Upper lobe of left lung (tissue), 6 donors: Measurements from ENCODE around the gene HGF. TPM values are rescaled to one million over a fixed set of nuclear protein-coding genes. Genes with fewer than 3 reads are reported as not detected.

ENCODE experiments used
- ATAC-seq, 2 donors: fragments of 200-7000 bp; cut with Tn5 transposase; one replicate each; pipeline ENCODE4 v1.9.1; 2022; ENCODE audit warnings: mild to moderate bottlenecking in 2 of 2, moderate library complexity in 2 of 2; ENCODE audit not compliant: low FRiP score in 2 of 2
- DNase-seq, 2 donors: peaks; one replicate each; pipeline ENCODE4 v3.0.0-alpha.2; 2019 to 2020
- H3K27ac ChIP-seq, 4 donors: fragments of 200-600 bp; sonication (generic); one replicate each; pipeline ENCODE4 v1.5.1; 2016 to 2019
- H3K27me3 ChIP-seq, 4 donors: fragments of 200-600 bp; sonication (generic); one replicate each; pipeline ENCODE4 v1.5.1; 2017 to 2019
- H3K36me3 ChIP-seq, 4 donors: fragments of 200-600 bp; sonication (generic); one replicate each; pipeline ENCODE4 v1.5.1; 2016 to 2019
- H3K4me1 ChIP-seq, 4 donors: fragments of 200-600 bp; sonication (generic); one replicate each; pipeline ENCODE4 v1.5.1; 2018 to 2019
- H3K4me3 ChIP-seq, 4 donors: fragments of 200-600 bp; sonication (generic); one replicate each; pipeline ENCODE4 v1.5.1; 2017 to 2019; ENCODE audit warnings: mild to moderate bottlenecking in 2 of 4, moderate library complexity in 1 of 4
- H3K9me3 ChIP-seq, 4 donors: fragments of 200-600 bp; sonication (generic); one replicate each; pipeline ENCODE4 v1.5.1; 2018 to 2019
- EP300 ChIP-seq, 4 donors: sonication (generic); formaldehyde crosslinking; IDR thresholded peaks; one replicate each; pipeline ENCODE4 v1.5.1; 2017; ENCODE audit warnings: antibody characterized with exemption in 4 of 4, control low read depth in 2 of 4
- POLR2A ChIP-seq, 4 donors: fragments of 450-650 bp; IDR thresholded peaks; one replicate each; pipeline ENCODE4 v1.5.1; 2016 to 2017; ENCODE audit warnings: antibody characterized with exemption in 4 of 4, mild to moderate bottlenecking in 2 of 4
- POLR2AphosphoS5 ChIP-seq, 2 donors: sonication (generic); formaldehyde crosslinking; IDR thresholded peaks; one replicate each; pipeline ENCODE4 v1.5.1; 2017; ENCODE audit warnings: antibody characterized with exemption in 2 of 2
- WGBS, 2 donors: methylation state at CpG; one replicate each; pipeline ENCODE4 v1.1.5; 2017 to 2018; 5-methylcytosine and 5-hydroxymethylcytosine counted together
- total RNA-seq, 6 donors: library from RNA; depleted of rRNA in 4 of 6; stranded (reverse); fragments of >200 nt in 4 of 6; gene quantifications; one replicate each; pipeline versions ENCODE4 v1.1.0 to v1.2.1, GENCODE V29; 2016 to 2021
- TF ChIP-seq, protein P1 (sequence below), 6 experiments: fragments of 450-650 bp in 4 of 6; fragments of 200-600 bp in 2 of 6; sonication (generic) in 2 of 6; IDR thresholded peaks; one replicate each; pipeline ENCODE4 v1.5.1; 2016 to 2019; ENCODE audit warnings: antibody characterized with exemption in 6 of 6
- donor health status: DM: no; HTN: no; CAD: no; lungs with moderate emphysema.
- donor health status: DM: no; HTN: yes; CAD: no; lungs with severe emphysema.

Gene HGF
- total RNA-seq, 6 donors from 2014 or later, result 8.2 to 23.1 (median 8.9) TPM

- Histone ChIP-seq H3K27me3 (no peaks in the 10 kb centered on the region), H3K9me3 (no peaks in the 10 kb centered on the region), H3K27ac (no peak overlapping the region), H3K36me3 (no peaks in the 10 kb centered on the region), H3K4me3 (no peak overlapping the region), H3K4me1 (peaks cover 5 to 12% (median 7%) of the 10 kb centered on the region in 4 donors)
- no peak for DNase-seq
- ATAC-seq, result no peak
- TF ChIP-seq EP300 (IDR thresholded peaks at IDR 0.05) (no peak), POLR2A (IDR thresholded peaks at IDR 0.05) (no peak), POLR2AphosphoS5 (IDR thresholded peaks at IDR 0.05) (no peak)
- TF ChIP-seq, protein P1, sequence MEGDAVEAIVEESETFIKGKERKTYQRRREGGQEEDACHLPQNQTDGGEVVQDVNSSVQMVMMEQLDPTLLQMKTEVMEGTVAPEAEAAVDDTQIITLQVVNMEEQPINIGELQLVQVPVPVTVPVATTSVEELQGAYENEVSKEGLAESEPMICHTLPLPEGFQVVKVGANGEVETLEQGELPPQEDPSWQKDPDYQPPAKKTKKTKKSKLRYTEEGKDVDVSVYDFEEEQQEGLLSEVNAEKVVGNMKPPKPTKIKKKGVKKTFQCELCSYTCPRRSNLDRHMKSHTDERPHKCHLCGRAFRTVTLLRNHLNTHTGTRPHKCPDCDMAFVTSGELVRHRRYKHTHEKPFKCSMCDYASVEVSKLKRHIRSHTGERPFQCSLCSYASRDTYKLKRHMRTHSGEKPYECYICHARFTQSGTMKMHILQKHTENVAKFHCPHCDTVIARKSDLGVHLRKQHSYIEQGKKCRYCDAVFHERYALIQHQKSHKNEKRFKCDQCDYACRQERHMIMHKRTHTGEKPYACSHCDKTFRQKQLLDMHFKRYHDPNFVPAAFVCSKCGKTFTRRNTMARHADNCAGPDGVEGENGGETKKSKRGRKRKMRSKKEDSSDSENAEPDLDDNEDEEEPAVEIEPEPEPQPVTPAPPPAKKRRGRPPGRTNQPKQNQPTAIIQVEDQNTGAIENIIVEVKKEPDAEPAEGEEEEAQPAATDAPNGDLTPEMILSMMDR (IDR thresholded peaks at IDR 0.05), result no peak
Measured at GRCh38 chr7:81783818-81784217, 14.0 kb upstream of the HGF start.

- H3K27me3 ChIP-seq, result no peaks in the 10 kb centered on the region
- no peaks in the 10 kb centered on the region for H3K36me3 ChIP-seq
- no peaks in the 10 kb centered on the region for H3K9me3 ChIP-seq
- H3K27ac ChIP-seq, result peak overlapping the region in 1 of 4 donors; percentile 30
- DNase-seq, result no peak
- TF ChIP-seq POLR2A (IDR thresholded peaks at IDR 0.05), result no peak
- TF ChIP-seq, protein P1 (IDR thresholded peaks at IDR 0.05), result no peak
- no peak for TF ChIP-seq EP300 (IDR thresholded peaks at IDR 0.05)
- TF ChIP-seq POLR2AphosphoS5 (IDR thresholded peaks at IDR 0.05), result no peak
- no peak for ATAC-seq
- H3K4me1 ChIP-seq, result peaks cover 5 to 12% (median 7%) of the 10 kb centered on the region in 4 donors
- 41 to 47% methylated on average over 2 of the region's 2 CpGs for WGBS, 2 donors
- H3K4me3 ChIP-seq, result no peak overlapping the region
Measured at GRCh38 chr7:81780914-81781693, 11.3 kb upstream of the HGF start.

DNA sequence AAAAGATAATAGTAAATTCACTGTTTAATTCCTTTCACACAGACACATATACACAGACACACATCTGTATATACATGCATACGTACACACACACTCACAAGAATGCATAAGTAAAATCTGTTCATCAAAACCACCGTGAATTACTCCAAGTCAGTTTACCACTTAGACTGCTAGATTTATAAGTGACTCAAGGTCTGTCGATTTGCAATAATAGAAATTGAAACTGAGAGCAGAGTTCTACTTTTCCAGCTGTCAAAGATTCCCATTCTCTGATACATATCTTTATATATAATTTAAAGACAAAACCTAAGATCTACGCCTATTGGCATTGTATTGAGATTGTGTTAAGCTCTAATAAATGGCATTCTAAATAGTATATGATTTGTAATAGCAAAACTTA lies 9.9 kb upstream of the HGF start:
- Histone ChIP-seq H3K4me1 (peaks cover 5 to 12% (median 7%) of the 10 kb centered on the region in 4 donors), H3K36me3 (no peaks in the 10 kb centered on the region), H3K27ac (no peak overlapping the region), H3K27me3 (no peaks in the 10 kb centered on the region), H3K9me3 (no peaks in the 10 kb centered on the region), H3K4me3 (no peak overlapping the region)
- DNase-seq, result no peak
- ATAC-seq, result no peak
- TF ChIP-seq POLR2A (IDR thresholded peaks at IDR 0.05) (no peak), EP300 (IDR thresholded peaks at IDR 0.05) (no peak), POLR2AphosphoS5 (IDR thresholded peaks at IDR 0.05) (no peak)
- TF ChIP-seq, protein P1 (IDR thresholded peaks at IDR 0.05), result no peak
- WGBS, 2 donors, result 85 to 88% methylated on average over 4 of the region's 4 CpGs

DNA sequence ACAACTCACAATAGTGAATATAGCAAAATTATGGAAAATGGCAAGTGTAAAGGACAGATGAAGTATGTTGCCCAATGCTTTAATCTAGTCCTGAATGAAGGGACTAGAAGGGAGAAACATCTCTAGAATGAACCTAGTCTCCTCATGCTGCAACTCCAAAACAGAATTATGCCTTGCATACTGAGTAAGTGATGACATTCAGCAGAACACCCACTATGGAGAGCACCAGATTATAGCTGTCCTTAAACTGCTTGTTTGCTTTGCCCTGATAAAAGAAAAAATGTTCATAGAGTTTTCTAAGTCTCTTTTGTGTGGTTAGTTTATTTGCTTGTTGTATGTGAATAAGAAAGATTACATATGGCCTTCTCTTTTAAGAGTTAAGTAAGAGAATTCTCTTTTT lies 7.8 kb upstream of the HGF start:
- H3K27ac ChIP-seq, result no peak overlapping the region
- H3K4me3 ChIP-seq, result no peak overlapping the region
- no peaks in the 10 kb centered on the region for H3K36me3 ChIP-seq
- H3K9me3 ChIP-seq, result no peaks in the 10 kb centered on the region
- no peak for TF ChIP-seq POLR2AphosphoS5 (IDR thresholded peaks at IDR 0.05)
- TF ChIP-seq, protein P1 (IDR thresholded peaks at IDR 0.05), result no peak
- no peak for TF ChIP-seq EP300 (IDR thresholded peaks at IDR 0.05)
- TF ChIP-seq POLR2A (IDR thresholded peaks at IDR 0.05), result no peak
- H3K4me1 ChIP-seq, result peaks cover 5 to 12% (median 7%) of the 10 kb centered on the region in 4 donors
- DNase-seq (no peak), ATAC-seq (no peak)
- H3K27me3 ChIP-seq, result no peaks in the 10 kb centered on the region
